Measurements from ENCODE around the gene BRCC3. TPM values are rescaled to one million over a fixed set of nuclear protein-coding genes. Genes with fewer than 3 reads are reported as not detected.

Gene BRCC3
- total and polyA plus RNA-seq, 4 donors, result 7.8 to 12.2 (median 10.1) TPM

DNA sequence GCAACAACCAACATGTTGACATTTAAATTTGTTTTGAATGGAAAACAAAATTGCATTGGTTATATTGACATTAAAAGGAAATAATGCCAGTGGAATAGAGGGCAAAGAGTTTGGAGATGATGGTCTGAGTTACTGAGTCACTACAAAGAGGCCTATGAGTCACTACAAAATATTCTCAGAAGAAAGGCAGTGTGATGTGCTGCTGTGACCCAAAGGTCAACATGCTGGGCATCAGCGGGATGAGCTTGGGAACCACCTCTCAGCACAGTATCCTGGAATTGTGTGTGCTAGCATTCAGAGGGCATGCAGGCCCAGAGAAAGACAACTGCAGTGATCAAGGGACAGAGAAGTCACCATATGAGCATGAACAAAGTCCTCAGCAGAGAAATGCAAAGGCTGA is 3.1 kb upstream of the BRCC3 start (continued):
- TF ChIP-seq, protein P1, sequence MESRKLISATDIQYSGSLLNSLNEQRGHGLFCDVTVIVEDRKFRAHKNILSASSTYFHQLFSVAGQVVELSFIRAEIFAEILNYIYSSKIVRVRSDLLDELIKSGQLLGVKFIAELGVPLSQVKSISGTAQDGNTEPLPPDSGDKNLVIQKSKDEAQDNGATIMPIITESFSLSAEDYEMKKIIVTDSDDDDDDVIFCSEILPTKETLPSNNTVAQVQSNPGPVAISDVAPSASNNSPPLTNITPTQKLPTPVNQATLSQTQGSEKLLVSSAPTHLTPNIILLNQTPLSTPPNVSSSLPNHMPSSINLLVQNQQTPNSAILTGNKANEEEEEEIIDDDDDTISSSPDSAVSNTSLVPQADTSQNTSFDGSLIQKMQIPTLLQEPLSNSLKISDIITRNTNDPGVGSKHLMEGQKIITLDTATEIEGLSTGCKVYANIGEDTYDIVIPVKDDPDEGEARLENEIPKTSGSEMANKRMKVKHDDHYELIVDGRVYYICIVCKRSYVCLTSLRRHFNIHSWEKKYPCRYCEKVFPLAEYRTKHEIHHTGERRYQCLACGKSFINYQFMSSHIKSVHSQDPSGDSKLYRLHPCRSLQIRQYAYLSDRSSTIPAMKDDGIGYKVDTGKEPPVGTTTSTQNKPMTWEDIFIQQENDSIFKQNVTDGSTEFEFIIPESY (IDR thresholded peaks at IDR 0.05), result no peak
- TF ChIP-seq SP1 (IDR thresholded peaks at IDR 0.05) (no peak), FOXA2 (IDR thresholded peaks at IDR 0.05) (peak; percentile 6)

- no peak overlapping the region for H3K9ac ChIP-seq (ENCODE audit: low read depth in 1 of 2, low read length in 2 of 2)
These were observed 1.9 kb upstream of the BRCC3 start for GRCh38 chrX:155069414-155069813.

More at GRCh38 chrX:155069414-155069813, 1.9 kb upstream of the BRCC3 start:
- WGBS, result 100% methylated on average over 1 of the region's 1 CpG
- H3K9me3 ChIP-seq (ENCODE audit: control insufficient read depth in 4 of 4, low read length in 3 of 4), result no peaks in the 10 kb centered on the region
- H3K27ac ChIP-seq (ENCODE audit: low read depth in 1 of 2, low read length in 2 of 2), result no peak overlapping the region
- no peaks in the 10 kb centered on the region for H3K36me3 ChIP-seq (ENCODE audit: control insufficient read depth in 4 of 4, insufficient read depth in 3 of 4, low read depth in 1 of 4, low read length in 3 of 4)
- peak overlapping the region in 2 of 3 donors; percentile 60 to 75 for H3K4me3 ChIP-seq (ENCODE audit: low read depth in 1 of 3, low read length in 3 of 3)
- no peak for DNase-seq (ENCODE audit: low spot score)
- no peaks in the 10 kb centered on the region for H3K27me3 ChIP-seq (ENCODE audit: control insufficient read depth in 4 of 4, insufficient read depth in 4 of 4, low read length in 3 of 4)
- H3K4me1 ChIP-seq (ENCODE audit: control insufficient read depth in 4 of 4, insufficient read depth in 4 of 4, low read length in 3 of 4), result peaks cover 3 to 8% (median 6%) of the 10 kb centered on the region in 4 donors
- TF ChIP-seq FOXA1 (IDR thresholded peaks at IDR 0.05), result no peak
- TF ChIP-seq FOXA2 (IDR thresholded peaks at IDR 0.05), result no peak
- TF ChIP-seq HNF4G (IDR thresholded peaks at IDR 0.05), result no peak
- TF ChIP-seq MAX (IDR thresholded peaks at IDR 0.05), result no peak
- TF ChIP-seq RAD21 (IDR thresholded peaks at IDR 0.05), result no peak
- no peak for TF ChIP-seq REST (IDR thresholded peaks at IDR 0.05)
- TF ChIP-seq YY1 (IDR thresholded peaks at IDR 0.05), result no peak
- TF ChIP-seq RXRA (IDR thresholded peaks at IDR 0.05), result no peak
- TF ChIP-seq SP1 (IDR thresholded peaks at IDR 0.05), result no peak
- TF ChIP-seq, protein P1 (IDR thresholded peaks at IDR 0.05), result no peak
- no peak for TF ChIP-seq NR2F2 (IDR thresholded peaks at IDR 0.05)
- TF ChIP-seq TAF1 (conservative IDR thresholded peaks at IDR 0.05), result no peak

Data from liver (tissue), 9 donors.